DND-41 (cell line): ENCODE results near the gene EFEMP2.
"Not testable (repeated sequence)": the region's sequence is repeated elsewhere in the genome, so short reads cannot be mapped to it uniquely, and the experiment has no call there.

Experiments used
- ATAC-seq: fragments of 200-7000 bp; cut with Tn5 transposase; 3 replicates; pipeline ENCODE4 v1.9.1; 2021; ENCODE audit warnings: low read depth; ENCODE audit not compliant: insufficient read depth
- DNase-seq: peaks from one replicate; pipeline ENCODE4 v3.0.0-alpha.2; 2020
- H2AFZ ChIP-seq: 2 replicates; pipeline ENCODE4 v1.6.0; 2012; ENCODE audit warnings: low read depth, low read length
- H3K27ac ChIP-seq: 2 replicates; pipeline ENCODE4 v1.5.1; 2012; ENCODE audit warnings: low read length, inconsistent platforms
- H3K27me3 ChIP-seq: fragments of 200-600 bp; sonication (generic); 2 replicates; pipeline ENCODE4 v1.6.0; 2012; ENCODE audit warnings: low read length, mild to moderate bottlenecking, inconsistent platforms; ENCODE audit not compliant: insufficient read depth, poor library complexity
- H3K36me3 ChIP-seq: 2 replicates; pipeline ENCODE4 v1.5.1; 2012; ENCODE audit warnings: low read length, inconsistent platforms; ENCODE audit not compliant: insufficient read depth
- H3K4me1 ChIP-seq: 2 replicates; pipeline ENCODE4 v1.5.1; 2012; ENCODE audit warnings: mild to moderate bottlenecking, low read length; ENCODE audit not compliant: insufficient read depth
- H3K4me2 ChIP-seq: 2 replicates; pipeline ENCODE4 v1.6.0; 2012; ENCODE audit warnings: mild to moderate bottlenecking, moderate library complexity, low read length, inconsistent platforms; ENCODE audit not compliant: insufficient read depth
- H3K4me3 ChIP-seq, 2 experiments: fragments of 200-600 bp in 1 of 2; shearing (Covaris generic) in 1 of 2; 2 replicates each; pipeline ENCODE4 v1.5.1; 2012 to 2016; ENCODE audit warnings: inconsistent platforms in 2 of 2, low read length in 2 of 2, mild to moderate bottlenecking in 2 of 2, low read depth in 1 of 2, moderate library complexity in 1 of 2
- H3K79me2 ChIP-seq: 2 replicates; pipeline ENCODE4 v1.6.0; 2012; ENCODE audit warnings: low read length, inconsistent platforms; ENCODE audit not compliant: insufficient read depth
- H3K9ac ChIP-seq: 2 replicates; pipeline ENCODE4 v1.6.0; 2012; ENCODE audit warnings: low read depth, mild to moderate bottlenecking, inconsistent platforms, low read length, moderate library complexity
- H3K9me3 ChIP-seq: 2 replicates; pipeline ENCODE4 v1.5.1; 2012; ENCODE audit warnings: low read length, moderate library complexity, mild to moderate bottlenecking, inconsistent platforms; ENCODE audit not compliant: insufficient read depth, severe bottlenecking
- H4K20me1 ChIP-seq: 2 replicates; pipeline ENCODE4 v1.6.0; 2012; ENCODE audit warnings: low read length; ENCODE audit not compliant: insufficient read depth
- CTCF ChIP-seq: IDR thresholded peaks from 2 replicates; pipeline ENCODE4 v1.5.1; 2012; ENCODE audit warnings: borderline replicate concordance, low read length, moderate library complexity, mild to moderate bottlenecking; ENCODE audit not compliant: poor library complexity, severe bottlenecking; ENCODE audit errors: extremely low read depth
- EZH2 ChIP-seq: IDR thresholded peaks from 3 replicates; pipeline ENCODE4 v1.6.1; 2012; ENCODE audit warnings: borderline replicate concordance, low read depth, mild to moderate bottlenecking, moderate library complexity, low read length, inconsistent platforms; ENCODE audit not compliant: severe bottlenecking

The EFEMP2 gene

DNA sequence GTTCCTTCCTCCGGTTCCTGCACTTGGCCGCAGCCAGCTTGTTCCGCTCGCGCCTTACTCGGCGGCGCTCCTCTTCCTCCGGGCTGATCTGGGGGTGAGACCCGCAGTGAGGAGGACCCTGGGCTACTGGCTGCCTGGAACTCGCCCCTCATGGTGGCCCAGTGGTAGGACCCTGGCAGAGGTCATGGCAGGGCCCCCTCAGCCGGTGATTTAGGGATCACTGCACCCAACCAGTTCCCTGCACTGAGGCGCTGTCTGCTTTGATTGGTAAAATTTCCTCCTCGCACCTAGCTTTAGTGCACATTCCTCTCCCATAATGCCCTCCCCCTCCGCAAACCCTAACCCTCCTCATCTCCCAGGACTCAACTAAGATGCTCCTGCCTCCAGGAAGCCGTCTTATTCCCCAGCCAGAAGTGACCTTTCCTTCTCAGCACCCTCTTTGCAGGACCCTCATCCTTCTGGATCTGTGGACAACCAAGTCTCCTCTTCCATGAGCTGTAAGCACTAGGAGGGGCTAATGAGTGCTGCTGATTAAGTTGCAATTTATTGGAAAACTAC lies 21.5 kb upstream of the EFEMP2 start:
- Histone ChIP-seq H3K27ac (no peak overlapping the region), H3K36me3 (no peaks in the 10 kb centered on the region), H4K20me1 (peaks cover 21% of the 10 kb centered on the region; the same call in 1 of the 2 replicates), H3K4me3 (no peak overlapping the region), H3K4me2 (no peak overlapping the region), H3K27me3 (peaks cover 10% of the 10 kb centered on the region), H3K79me2 (peaks cover 12% of the 10 kb centered on the region), H3K9me3 (no peaks in the 10 kb centered on the region), H2AFZ (no peak overlapping the region), H3K9ac (no peak overlapping the region), H3K4me1 (peaks cover 47% of the 10 kb centered on the region)
- no peak for ATAC-seq
- TF ChIP-seq EZH2: no peak
- TF ChIP-seq CTCF: no peak
- DNase-seq: no peak

DNA sequence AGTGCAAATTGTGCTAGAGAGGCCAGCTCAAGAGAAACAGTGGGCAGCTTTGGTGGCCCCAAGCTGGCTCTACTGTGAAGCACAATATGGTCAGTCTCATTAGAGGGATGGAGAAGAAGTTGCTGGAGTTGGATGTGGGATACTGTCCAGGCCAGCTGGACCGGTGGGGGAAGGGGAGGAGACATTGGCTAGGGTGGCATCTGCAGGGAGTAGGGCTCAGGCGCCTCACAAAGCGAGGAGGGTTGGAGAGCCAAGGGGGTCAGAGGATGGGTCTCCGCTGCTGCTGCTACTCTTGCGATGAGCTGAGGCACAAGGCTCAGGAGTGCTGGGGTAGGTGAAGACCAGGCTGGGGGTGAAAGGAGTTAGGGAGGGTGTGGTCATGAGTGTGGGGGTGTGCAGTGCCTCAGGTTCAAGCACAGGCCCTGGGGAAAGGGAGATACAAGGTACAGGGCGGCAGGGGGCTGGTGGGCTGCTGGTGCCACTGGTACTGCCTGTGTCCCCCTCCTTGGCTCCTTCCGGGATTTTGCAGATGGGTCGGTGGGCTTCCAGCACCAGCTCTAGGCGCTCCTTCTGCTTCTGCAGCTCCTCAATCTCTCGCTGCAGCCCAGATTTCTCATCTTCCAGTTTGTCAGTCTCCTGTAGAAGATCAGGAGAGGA lies 20.2 kb upstream of the EFEMP2 start:
- H3K79me2 ChIP-seq: peaks cover 18% of the 10 kb centered on the region
- H3K4me2 ChIP-seq: peak overlapping the region; percentile 96; the same call in 1 of the 2 replicates
- H3K36me3 ChIP-seq: 0 out of 2 replicates have a peak, but pooled peaks cover under 1% of the 10 kb centered on the region
- DNase-seq (no peak), ATAC-seq (no peak)
- H3K4me3 ChIP-seq: no peak overlapping the region
- H4K20me1 ChIP-seq: peaks cover 21% of the 10 kb centered on the region; the same call in 1 of the 2 replicates
- peaks cover 48% of the 10 kb centered on the region for H3K4me1 ChIP-seq
- H3K9ac ChIP-seq: no peak overlapping the region
- no peak overlapping the region for H2AFZ ChIP-seq
- H3K27ac ChIP-seq: no peak overlapping the region
- TF ChIP-seq CTCF: no peak
- TF ChIP-seq EZH2: no peak
- H3K9me3 ChIP-seq: no peaks in the 10 kb centered on the region
- no peaks in the 10 kb centered on the region for H3K27me3 ChIP-seq

DNA sequence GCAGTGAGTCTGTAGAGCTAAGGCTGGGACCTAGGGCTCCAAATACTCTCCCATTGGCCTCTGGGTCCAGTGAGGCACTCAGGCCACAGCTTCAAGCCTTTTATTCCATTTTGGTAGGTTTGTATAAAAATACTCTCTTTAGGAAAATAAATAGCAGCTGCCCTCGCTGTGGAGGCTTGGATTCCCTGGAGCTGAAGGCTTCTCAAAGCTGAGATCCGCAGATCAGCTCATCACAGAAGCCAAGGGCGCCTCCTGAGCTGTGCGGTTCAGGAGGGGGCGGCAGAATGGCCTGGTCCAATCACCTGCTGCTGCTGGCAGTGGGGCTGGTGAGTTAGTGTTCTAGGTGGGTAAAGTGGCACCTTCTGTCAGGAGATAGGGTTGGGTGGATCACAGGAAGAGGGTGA lies 19.5 kb upstream of the EFEMP2 start:
- not testable (repeated sequence) for H2AFZ ChIP-seq, H3K27ac ChIP-seq, H3K9me3 ChIP-seq, H3K36me3 ChIP-seq, H3K27me3 ChIP-seq, ATAC-seq, DNase-seq
- Histone ChIP-seq H3K4me3 (peak overlapping the region in 1 of 2 experiments; percentile 71; a peak in 2 of 4 replicates), H3K79me2 (peaks cover 24% of the 10 kb centered on the region), H3K4me2 (peak overlapping the region; percentile 96), H3K9ac (peak overlapping the region; percentile 75; the same call in 1 of the 2 replicates), H4K20me1 (peaks cover 21% of the 10 kb centered on the region; the same call in 1 of the 2 replicates), H3K4me1 (peaks cover 54% of the 10 kb centered on the region)
